Activated CD8-positive, alpha-beta memory T cell treated with anti-CD3 and anti-CD28 coated beads, Interleukin-2, amount 50 U/mL, for 4 hours (primary cell): ENCODE data around the gene FBXL19.

Source experiments
- DNase-seq: peaks from one replicate; pipeline ENCODE4 v3.0.0-alpha.2; 2020

Gene FBXL19

DNA sequence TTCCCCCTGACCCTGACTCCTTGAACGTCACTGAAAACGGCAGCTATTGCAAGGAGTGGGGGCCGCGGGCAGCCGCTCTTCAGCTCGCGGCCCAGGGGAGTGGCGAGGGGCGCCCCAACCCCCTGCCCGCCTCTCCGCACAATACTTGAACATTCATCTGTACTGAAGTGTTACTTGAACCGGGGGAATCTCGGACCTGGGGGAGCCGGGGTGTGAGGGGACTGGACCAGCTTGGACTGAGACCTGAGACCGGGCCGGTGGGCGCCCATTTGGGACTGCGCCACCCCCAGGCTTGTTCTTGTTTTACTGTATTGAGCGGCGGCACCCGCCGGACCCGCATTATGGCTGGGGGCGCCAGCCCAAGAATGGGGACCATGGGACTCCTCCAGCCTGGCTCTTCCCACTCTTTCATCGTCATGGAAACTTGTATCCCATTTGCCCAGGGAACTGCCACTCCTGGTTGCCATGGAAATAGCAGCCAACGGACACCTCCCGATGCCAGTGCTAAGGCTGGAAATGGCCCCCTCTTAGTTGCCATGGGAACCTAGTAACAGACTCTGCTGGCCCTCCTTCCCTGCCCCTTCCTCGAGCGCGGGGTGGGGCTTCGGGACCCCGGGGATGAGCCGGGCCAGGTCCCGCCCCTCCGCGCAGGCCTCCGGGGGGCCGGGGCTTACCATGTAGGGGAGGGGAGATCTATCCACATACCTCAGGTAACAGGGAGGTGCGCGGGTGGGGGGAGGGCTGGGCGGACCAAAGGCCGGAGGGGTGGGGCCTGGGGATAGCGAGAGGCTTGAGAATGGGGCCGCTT, 24.7 kb downstream of the FBXL19 start:
- DNase-seq: no peak

DNA sequence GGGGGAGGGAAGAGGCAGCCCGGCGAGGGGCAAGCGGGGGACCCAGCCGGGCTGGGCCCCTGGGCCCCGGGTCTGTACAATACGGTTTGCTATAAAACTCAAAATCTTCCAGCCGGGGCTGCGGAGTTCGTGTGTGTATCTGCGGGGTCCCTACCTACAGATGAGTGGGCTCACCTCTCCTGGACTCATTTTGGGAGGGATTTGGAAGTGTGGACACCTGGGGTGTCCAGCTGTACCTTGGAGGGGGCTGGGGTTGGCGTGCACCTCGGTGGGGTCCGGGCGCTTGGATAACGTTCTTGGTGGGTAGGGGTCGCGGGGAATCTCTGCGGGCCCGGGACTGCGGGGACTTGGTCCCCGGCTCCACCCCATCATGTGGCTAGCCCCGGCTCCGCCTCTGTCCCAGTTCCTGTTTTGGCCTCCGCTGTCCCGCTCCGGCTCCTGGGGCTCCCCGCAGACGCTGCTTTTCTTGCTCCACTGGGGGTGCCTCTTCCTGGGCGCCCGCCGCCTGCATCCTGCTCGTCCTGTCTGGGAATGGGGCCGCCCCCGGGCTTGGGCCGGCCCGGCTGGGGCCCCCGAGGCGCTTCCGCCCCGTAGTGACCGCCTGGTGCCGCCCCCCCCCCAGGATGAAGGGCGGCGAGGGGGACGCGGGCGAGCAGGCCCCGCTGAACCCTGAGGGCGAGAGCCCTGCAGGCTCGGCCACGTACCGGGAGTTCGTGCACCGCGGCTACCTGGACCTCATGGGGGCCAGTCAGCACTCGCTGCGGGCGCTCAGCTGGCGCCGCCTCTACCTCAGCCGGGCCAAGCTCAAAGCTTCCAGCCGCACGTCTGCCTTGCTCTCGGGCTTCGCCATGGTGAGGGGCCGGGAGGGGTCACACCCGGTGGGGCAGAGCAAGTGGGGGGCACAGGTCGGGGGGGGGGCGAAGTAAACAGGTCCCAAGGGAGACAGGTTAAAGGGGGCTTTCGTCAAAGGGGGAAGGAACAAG, 25.6 kb downstream of the FBXL19 start, which contains the start of gene ORAI3:
TSS of gene ORAI3 (plus strand) at position 402 of the 983 bp plus-strand sequence. CDS start at position 624, 222 bp downstream.
- peak; percentile 44 for DNase-seq

DNA sequence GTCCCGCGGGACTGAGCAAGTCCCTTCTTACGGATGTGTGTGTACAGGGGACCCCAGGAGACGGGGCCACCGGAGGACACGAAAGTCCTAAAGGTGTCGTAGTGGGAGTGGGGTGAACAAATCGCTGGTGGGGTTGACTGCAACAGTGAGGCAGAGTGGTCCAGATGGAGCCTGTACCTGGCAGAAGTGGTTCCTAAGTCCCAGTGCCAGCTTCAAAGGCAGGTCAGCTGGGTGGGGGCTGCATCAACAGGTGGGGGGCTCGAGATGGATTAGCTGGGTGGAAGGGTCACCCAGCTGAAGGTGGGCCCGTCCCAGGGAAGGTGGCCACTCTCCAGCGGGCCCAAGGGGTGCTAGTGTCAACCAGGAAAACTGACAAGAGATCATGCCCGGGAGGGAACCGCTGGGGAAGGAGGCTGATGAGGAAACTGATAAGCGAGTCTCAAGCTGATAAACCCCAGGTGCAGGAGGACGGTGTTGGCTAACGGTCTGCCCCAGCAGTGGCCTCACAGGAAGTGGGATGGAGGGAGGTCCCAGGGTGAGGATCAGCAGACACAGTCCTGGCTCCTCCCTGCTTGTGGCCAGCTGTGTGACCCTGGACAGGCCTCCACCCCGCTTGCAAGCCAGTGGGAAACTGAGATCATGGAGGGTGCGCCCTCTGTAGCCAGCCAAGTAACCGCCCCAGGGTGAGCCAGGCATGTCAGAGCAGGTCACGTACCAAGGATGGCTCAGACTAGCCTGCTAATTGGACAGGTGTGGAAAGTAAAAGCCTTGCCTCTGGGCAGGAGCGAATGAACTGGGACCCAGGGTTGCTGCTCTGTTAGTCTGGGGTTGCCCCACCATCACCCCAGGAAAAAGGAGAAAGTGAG, 26.5 kb downstream of the FBXL19 start:
- DNase-seq: no peak

DNA sequence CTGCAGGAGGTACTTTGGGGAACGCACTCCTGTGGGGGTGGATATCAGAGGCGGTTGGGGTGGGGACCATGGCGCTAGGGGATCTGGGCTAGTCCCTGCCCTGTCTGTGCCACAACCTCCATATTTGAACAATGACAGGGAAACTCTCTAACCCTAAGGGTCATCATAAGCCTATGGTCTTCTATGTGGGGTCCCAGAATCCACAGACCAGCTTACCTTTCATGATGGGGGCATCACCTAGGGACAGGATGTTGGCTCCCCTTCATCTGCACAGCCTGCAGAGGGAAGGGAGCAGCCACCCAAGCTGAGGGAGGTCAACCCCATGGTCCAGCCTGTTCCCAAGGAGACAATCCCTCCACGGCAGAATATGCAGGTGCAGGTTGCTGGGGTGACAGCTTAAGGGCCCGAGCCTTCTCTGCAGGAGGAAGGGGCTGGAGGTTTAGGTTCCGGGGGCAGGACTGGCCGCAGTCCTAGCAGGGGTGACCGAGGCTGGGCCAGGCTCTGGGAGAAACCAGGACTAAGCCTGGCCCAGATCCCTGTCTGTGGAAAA, 27.2 kb downstream of the FBXL19 start:
- DNase-seq: no peak

DNA sequence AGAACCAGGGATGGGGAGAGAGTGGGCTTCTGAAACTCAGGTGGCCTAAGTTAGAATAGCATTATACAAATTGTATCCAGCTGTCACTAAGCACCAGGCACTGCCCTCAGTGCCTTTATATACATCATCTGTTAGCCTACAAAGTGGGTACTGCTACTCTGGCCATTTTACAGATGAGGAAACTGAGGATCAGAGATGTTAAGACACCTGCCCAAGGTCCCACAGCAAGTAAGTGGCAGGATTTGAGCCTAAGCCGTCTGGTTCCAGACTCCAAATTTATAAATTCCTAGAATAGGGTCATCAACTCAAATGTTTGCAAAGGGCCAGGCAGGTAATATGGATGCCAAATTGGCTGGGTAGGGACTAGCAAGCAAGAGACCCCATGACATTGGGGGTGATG, 27.8 kb downstream of the FBXL19 start:
- no peak for DNase-seq

DNA sequence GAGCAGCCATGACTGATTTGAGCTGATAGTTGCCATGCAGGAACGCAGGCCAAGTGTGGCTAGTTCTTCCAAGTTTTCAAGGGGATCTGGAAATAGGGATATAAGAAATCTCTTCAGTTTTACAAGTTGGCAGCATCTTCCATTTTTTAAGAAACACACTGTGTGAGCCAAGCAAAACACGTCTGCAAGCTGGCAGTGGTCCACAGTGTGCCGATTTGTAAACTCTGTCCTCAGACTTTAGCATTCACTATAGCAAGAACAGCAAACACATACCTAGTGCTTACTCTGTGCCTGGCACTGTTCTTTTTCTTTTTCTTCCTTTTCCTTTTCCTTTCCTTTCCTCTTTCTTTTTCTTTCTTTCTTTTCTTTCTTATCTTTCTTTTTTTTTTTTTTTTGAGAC, 28.4 kb downstream of the FBXL19 start:
- DNase-seq: no peak

DNA sequence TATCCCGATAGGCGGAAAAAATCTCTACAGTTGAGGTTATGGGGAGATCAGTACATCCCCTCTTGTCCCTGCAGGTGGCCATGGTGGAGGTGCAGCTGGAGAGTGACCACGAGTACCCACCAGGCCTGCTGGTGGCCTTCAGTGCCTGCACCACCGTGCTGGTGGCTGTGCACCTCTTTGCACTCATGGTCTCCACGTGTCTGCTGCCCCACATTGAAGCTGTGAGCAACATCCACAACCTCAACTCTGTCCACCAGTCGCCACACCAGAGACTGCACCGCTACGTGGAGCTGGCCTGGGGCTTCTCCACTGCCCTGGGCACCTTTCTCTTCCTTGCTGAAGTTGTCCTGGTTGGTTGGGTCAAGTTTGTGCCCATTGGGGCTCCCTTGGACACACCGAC, 29.7 kb downstream of the FBXL19 start:
- no peak for DNase-seq

DNA sequence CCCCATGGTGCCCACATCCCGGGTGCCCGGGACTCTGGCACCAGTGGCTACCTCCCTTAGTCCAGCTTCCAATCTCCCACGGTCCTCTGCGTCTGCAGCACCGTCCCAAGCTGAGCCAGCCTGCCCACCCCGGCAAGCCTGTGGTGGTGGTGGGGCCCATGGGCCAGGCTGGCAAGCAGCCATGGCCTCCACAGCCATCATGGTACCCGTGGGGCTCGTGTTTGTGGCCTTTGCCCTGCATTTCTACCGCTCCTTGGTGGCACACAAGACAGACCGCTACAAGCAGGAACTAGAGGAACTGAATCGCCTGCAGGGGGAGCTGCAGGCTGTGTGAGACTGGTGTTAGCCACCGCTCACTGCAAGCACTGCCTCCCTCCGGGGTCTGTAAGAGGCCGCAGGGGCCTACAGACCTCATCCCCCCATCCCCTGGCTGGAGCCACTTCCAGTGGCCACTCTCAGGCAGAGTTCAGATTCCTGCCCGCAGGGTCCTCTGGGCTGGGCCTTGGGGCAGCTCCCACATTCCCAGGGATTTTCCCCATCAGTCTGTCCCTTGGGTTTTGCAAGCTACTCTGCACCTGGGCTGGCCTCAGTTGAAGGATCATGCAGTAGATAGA, 30.2 kb downstream of the FBXL19 start:
- DNase-seq: peak; percentile 61

DNA sequence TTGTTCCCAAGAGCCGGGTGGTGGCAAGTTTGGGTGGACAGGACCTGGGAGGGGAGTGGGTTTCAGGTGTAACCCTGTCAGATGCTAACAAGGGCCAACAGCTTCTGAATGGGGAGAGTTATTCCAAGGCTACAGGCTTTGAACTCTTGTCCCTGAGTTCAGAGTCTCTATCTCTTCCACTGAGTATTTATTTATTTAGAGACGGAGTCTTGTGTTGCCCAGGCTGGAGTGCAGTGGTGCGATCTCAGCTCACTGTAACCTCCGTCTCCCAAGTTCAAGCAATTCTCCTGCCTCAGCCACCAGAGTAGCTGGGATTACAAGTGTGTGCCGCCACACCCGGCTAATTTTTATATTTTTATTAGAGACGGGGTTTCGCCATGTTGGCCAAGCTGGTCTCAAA, 31.6 kb downstream of the FBXL19 start:
- DNase-seq: no peak

DNA sequence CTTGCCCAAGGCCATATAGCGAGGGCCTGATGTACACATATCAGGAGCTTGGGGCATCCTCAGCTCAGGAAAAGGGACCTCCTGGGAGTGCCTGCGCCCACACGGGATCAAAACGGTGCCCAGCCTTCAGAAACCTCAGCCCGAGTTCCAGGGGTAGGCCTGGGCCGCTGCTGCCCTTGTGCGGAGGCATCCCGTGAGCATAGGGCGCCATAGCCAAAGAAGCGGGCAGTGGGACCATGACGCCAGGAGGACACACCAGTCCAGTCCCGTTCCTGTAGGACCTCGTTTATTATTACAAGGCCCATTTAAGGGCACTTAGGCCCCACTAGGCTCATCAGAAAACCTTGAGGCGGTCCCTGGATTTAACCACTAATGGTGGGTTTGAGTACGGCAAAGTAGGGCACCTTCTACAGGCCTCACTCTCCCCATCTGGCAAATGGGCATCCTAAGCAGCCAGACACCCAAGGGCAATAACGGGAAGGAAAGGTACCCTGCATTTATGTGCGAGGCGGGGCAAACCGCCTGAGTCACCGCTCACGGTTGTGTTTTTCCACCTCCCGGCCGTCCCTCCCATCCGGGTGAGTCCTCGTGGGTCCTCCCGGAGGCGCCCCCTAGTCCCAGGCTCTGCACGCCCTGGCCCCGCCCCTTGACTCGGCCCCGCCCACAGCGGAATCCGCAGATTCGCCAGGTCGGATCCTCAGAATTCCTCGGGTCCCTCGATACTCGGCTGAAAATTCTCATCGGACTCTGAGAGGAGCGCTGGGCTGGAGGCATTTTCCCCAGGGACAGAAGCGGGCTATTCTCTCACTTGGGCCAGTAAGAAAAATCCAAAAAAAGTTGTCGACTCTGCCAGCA, 33.5 kb downstream of the FBXL19 start:
- DNase-seq: peak; percentile 93

DNA sequence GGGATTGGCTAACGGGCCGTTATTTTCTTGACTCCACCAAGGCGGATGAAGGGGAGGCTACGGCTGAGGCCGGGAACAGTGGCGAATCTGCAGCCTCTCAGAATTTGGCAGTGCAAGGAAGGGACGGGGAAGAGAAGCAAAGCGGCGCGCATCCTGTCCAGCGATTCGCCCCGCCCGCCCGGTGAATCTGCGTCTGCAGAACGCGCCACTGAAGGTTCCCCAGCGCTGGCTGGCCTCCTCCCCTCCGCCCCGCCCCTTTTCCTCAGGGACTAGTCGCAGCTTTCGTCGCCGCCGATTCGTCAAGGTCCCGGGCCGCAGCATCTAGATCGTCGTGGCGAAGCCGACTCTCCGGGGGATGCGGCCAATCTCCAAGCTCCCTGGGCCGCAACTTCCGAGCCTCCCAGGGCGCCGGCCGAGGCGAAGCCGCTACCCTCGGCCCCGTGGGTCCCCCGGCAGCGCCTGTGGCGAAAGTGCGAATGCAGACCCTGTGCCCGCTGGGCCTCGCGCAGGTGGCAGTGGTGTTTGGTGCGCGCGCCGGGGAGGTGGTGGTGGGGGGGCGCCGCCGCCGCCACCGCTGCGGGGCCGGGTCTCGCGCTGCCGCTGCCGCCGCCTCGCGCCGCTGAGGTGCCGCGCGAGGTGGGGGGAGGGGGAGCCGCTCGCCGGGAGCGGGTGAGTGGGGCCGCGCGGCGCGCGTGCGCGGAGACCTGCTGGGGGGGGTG, 34.2 kb downstream of the FBXL19 start, which contains the start of gene SETD1A:
TSS of gene SETD1A (plus strand) at position 299 of the 719 bp plus-strand sequence. CDS start 978 bp downstream, outside the sequence.
- DNase-seq: peak; percentile 96

DNA sequence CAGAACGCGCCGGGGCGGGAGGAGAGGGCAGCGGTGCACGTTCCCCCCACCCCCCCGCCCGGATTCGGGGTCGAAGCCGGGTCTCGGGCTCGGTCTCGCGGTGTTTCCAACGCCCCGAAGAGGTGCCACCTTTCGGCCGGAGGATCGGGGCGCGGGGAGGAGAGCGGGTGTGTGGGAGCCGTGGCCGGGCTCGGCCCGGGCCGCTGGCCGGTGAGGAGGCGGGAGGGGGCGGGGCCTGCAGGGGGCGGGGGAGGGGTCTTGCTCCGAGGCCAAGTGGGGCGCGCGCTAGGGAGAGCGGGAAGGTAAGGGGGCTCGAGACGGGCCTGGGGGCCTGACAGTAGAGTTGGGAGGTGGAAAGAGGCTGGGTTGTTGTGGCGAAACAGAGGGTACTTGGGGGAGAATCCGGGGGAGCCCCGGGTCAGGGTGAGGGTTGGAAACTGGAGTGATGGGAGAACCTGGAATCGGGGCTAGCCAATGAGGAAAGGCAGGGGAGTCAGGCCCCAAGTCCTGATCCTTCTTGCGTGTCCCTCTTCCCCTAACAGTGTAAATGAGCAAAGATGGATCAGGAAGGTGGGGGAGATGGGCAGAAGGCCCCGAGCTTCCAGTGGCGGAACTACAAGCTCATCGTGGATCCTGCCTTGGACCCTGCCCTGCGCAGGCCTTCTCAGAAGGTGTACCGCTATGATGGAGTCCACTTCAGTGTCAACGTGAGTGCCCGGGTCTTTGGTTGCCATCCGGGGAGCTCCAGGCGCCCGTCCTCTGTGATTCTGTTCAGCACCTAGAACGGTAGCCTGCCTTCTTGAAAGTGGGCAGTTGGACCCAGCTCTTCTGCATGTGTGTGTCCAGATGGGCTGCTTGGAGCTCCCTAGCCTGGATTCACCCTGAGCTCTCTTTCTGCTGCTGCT, 35.1 kb downstream of the FBXL19 start:
- DNase-seq: no peak

DNA sequence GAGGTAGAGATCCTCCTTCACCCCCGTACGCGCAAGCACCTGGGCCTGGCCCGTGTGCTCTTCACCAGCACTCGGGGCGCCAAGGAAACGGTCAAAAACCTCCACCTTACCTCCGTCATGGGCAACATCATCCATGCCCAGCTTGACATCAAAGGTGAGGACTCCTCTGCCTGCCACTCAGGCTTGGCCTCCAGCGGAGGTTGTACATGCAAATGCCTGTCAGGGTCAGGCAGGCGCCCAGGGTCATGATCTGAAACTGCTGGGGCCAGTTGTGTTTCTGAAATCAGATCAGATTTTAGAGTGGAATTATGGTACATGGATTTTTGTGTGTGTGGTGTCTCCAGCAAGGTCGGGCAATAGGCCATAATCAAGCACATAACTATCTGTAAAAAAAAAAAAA, 38.0 kb downstream of the FBXL19 start:
- no peak for DNase-seq

DNA sequence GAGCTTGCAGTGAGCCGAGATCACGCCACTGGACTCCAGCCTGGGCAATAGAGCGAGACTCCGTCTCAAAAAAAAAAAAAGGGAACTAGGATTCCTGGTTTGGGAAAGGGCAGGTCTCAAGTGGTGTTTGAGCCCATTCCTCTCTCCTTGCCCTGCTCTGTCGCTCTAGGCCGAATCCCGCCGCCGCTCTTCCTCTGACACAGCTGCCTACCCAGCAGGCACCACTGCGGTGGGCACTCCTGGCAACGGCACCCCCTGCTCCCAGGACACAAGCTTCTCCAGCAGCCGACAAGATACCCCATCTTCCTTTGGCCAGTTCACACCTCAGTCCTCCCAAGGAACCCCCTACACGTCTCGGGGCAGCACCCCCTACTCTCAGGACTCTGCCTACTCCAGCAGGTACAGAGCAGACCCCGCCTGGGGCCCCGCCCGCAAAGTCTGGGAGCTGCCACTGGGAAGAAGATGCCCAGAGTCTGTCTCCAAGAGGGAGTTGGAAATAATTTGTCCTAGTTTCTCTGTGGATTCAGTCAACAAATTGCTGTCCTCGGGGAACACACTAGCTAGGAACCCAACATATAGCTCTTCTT, 40.6 kb downstream of the FBXL19 start:
- DNase-seq: no peak

DNA sequence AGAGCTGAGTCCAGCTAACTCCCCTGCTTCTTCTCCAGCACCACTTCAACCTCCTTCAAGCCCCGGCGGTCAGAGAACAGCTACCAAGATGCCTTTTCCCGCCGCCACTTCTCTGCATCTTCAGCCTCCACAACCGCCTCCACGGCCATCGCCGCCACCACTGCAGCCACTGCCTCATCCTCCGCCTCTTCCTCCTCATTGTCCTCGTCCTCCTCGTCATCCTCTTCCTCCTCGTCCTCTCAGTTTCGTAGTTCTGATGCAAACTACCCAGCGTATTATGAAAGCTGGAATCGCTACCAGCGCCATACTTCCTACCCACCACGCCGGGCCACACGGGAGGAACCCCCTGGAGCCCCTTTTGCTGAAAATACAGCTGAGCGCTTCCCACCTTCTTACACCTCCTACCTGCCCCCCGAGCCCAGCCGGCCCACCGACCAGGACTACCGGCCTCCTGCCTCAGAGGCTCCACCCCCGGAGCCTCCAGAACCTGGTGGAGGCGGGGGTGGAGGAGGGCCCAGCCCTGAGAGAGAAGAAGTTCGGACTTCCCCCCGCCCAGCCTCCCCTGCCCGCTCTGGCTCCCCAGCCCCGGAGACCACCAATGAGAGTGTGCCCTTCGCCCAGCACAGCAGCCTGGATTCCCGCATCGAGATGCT, 41.3 kb downstream of the FBXL19 start:
- DNase-seq: no peak

DNA sequence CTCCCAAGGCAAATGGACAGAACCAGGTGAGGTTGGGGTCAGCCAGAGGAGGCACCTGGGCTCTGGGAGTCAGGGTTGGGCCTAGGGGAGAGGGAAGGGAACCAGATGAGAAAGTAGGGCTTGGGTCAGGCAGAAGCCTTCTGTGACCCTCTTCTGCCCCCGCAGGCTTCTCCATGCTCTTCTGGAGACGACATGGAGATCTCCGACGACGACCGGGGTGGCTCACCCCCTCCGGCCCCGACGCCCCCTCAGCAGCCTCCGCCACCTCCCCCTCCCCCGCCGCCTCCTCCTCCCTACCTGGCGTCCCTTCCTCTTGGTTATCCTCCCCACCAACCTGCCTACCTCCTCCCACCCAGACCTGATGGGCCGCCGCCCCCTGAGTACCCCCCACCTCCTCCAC, 42.1 kb downstream of the FBXL19 start:
- DNase-seq: no peak

DNA sequence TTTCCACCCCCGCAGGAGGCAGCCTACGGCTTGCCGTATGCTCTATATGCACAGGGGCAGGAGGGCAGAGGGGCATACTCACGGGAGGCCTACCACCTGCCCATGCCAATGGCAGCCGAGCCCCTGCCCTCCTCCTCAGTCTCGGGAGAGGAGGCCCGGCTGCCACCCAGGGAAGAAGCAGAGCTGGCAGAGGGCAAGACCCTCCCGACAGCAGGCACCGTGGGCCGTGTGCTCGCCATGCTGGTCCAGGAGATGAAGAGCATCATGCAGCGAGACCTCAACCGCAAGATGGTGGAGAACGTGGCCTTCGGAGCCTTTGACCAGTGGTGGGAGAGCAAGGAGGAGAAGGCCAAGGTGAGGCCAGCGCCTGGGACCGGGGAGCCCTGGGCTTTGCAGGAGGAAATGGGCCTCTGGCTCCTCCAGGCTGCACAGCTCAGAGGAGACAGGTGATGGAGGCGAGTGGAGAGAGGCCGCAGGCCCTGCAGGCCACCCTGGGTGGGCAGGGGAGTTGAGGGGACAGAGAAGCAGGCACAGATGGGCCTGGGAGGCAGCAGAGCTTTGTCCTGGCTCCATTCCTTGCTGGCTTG, 42.8 kb downstream of the FBXL19 start:
- no peak for DNase-seq

DNA sequence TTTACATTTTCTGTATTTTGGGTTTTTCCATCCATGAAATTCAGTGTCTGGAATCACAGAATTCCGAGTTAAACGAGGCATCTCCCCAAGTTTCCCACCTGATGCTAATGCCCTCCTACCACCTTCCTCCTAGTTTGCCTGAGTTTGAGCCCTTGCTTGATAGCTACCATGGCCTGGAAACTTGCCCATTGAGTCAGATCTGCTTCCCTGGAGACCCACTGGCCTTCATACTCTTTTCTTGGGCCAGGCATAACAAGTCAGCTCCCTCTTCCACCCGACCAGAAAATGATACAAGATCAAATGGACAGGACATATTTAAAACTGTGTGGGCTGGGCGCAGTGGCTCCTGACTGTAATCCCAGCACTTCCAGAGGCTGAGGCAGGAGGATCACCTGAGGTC, 44.4 kb downstream of the FBXL19 start:
- DNase-seq: no peak
